ENCODE data around the gene DCLRE1B. TPM values are rescaled to one million over a fixed set of nuclear protein-coding genes. Genes with fewer than 3 reads are reported as not detected.

DCLRE1B gene
- total RNA-seq (7.0 TPM), polyA plus RNA-seq (1 to 10 TPM; 2.2 to 6.6 (median 4.7) TPM)

DNA sequence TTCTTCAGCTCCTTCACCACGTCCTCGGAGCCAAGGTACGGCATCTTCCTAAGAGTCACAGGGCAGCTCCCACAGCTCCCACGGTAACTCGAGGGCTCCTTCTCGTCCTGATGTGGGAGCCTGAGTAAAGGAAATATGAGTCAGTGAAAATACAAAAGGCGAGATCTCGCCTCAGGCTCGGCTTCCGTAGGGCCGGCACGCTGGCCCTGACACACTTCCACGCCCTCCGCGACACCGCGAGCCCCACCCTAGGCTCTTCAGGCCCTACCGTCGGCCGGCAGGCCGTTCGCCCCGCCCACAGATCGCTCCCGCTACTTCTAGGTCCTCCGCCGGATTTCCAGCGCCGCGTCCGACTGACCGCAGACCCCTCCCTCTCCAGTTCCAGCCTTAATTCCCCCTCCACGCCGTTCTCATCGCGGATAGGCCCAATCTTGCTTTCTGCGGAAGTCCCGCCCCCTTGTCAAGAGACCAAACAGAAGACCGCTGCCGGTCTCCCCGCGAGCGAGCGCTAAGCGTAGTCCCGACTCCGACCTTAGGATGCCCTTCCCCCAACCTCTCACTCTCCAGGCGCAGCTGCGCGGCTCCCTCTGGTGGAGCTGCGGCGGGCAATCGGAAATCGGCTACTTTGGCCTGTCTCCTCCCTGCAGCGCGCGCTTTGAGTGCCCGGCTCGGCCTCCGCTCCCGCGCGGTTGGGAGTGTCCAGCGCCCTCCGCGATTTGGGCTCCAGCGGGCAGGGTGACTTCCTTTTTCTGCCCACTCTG lies at the start of gene DCLRE1B, which contains the start of gene AP4B1:
TSS of gene DCLRE1B (plus strand) at position 653 of the 761 bp plus-strand sequence. CDS start 261 bp downstream, outside the sequence.
TSS of gene AP4B1 (minus strand) at position 126 of the 761 bp plus-strand sequence. CDS start at position 44, 82 bp downstream.
- Mint-ChIP-seq H3K4me3 (peak within 1 kb of the TSS; percentile 94 to 100 (median 98)), H3K36me3 (peaks cover 40% of the 10 kb centered on the region), H3K9me3 (no peaks in the 10 kb centered on the region), H3K4me1 (peaks cover 12 to 74% (median 49%) of the 10 kb centered on the region in 4 donors), H3K27me3 (no peaks in the 10 kb centered on the region), H3K27ac (peak within 1 kb of the TSS; percentile 99 to 100 (median 100))
- peak; percentile 97 to 100 (median 97) for DNase-seq
- Histone ChIP-seq H3K4me3 (ENCODE audit: low read depth, low read length) (peak within 1 kb of the TSS; percentile 97), H3K27me3 (ENCODE audit: control insufficient read depth, insufficient read depth, low read length) (no peaks in the 10 kb centered on the region), H3K36me3 (ENCODE audit: control insufficient read depth, insufficient read depth, low read length) (peaks cover 32% of the 10 kb centered on the region), H3K9me3 (ENCODE audit: control insufficient read depth in 2 of 2, low read length in 2 of 2) (no peaks in the 10 kb centered on the region), H3K4me1 (ENCODE audit: control insufficient read depth, insufficient read depth, low read length, poor library complexity, severe bottlenecking) (peaks cover 36% of the 10 kb centered on the region), H3K27ac (ENCODE audit: insufficient read depth, low read length, poor library complexity, severe bottlenecking) (peak within 1 kb of the TSS; percentile 97)
- peak; percentile 93 to 95 for ATAC-seq (ENCODE audit: low read depth in 2 of 2)

DNA sequence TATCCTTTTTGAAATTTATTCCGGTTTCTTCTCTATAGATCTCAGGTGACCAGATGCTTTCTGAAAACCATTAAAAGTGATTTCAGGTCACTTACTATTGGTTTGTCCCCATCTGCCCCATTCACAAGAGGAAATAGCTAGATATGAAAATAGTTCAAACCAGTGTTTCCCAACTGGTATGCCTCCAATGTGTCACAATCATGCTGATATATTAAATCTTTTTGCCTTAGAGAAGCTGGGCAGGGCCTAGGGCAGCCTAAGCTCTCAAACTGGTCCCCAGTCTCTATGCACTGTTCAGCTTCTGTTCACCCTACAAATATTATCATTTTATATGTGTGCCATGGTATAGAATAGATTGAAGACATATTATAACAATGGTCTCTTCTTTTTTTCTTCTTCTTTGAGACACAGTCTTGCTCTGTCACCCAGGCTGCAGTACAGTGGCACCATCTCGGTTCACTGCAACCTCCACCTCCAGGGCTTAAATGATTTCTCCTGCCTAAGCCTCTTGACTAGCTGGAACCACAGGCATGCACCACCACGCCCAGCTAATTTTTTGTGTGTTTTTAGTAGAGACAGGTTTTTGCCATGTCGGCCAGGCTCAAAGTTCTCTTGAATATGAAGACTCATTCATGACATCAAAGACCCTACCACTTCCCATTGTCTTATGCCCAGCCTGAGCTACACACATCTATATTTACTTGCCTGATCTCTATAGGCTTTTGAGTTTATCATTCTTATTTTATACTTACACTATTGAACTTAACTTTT lies 49.3 kb upstream of the DCLRE1B start:
- peaks cover 53% of the 10 kb centered on the region for H3K36me3 ChIP-seq (ENCODE audit: control insufficient read depth, insufficient read depth, low read length)
- H3K27me3 ChIP-seq (ENCODE audit: control insufficient read depth, insufficient read depth, low read length), result no peaks in the 10 kb centered on the region
- H3K27ac ChIP-seq (ENCODE audit: insufficient read depth, low read length, poor library complexity, severe bottlenecking), result no peak overlapping the region
- ATAC-seq (ENCODE audit: low read depth in 2 of 2) (no peak), DNase-seq (no peak)
- no peaks in the 10 kb centered on the region for H3K9me3 ChIP-seq (ENCODE audit: control insufficient read depth in 2 of 2, low read length in 2 of 2)
- Mint-ChIP-seq H3K4me1 (peaks cover 20 to 30% (median 25%) of the 10 kb centered on the region in 4 donors), H3K4me3 (no peak overlapping the region), H3K27me3 (no peaks in the 10 kb centered on the region), H3K9me3 (no peaks in the 10 kb centered on the region), H3K27ac (peak overlapping the region in 1 of 3 donors; percentile 59), H3K36me3 (peaks cover 35% of the 10 kb centered on the region)
- H3K4me3 ChIP-seq (ENCODE audit: low read depth, low read length), result no peak overlapping the region
- H3K4me1 ChIP-seq (ENCODE audit: control insufficient read depth, insufficient read depth, low read length, poor library complexity, severe bottlenecking), result peaks cover 17% of the 10 kb centered on the region

DNA sequence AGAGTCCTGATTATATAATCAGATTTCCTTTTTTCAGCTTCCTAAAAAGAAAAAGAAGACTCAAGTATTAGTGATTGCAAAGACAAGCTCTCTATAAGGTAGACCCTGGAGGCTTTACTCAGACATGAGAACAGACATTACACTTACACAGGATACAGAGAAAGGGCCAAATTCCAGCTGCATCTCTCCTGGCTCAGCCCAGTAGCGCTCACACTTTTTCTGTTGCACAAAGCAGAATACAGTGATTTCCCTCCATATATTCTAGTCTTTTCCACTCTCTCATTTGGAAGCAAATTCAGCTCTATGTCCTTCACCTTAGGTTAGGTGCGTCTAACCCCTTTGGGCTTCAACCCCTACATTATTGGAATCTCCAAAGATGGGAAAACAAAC lies 48.7 kb upstream of the DCLRE1B start:
- H3K9me3 ChIP-seq (ENCODE audit: control insufficient read depth in 2 of 2, low read length in 2 of 2), result no peaks in the 10 kb centered on the region
- Mint-ChIP-seq H3K4me3 (no peak overlapping the region), H3K27ac (no peak overlapping the region), H3K27me3 (no peaks in the 10 kb centered on the region), H3K36me3 (peaks cover 32% of the 10 kb centered on the region), H3K9me3 (no peaks in the 10 kb centered on the region), H3K4me1 (peaks cover 21 to 31% (median 28%) of the 10 kb centered on the region in 4 donors)
- H3K4me3 ChIP-seq (ENCODE audit: low read depth, low read length), result no peak overlapping the region
- H3K27ac ChIP-seq (ENCODE audit: insufficient read depth, low read length, poor library complexity, severe bottlenecking), result no peak overlapping the region
- no peaks in the 10 kb centered on the region for H3K27me3 ChIP-seq (ENCODE audit: control insufficient read depth, insufficient read depth, low read length)
- H3K4me1 ChIP-seq (ENCODE audit: control insufficient read depth, insufficient read depth, low read length, poor library complexity, severe bottlenecking), result peaks cover 21% of the 10 kb centered on the region
- H3K36me3 ChIP-seq (ENCODE audit: control insufficient read depth, insufficient read depth, low read length), result peaks cover 52% of the 10 kb centered on the region
- ATAC-seq (ENCODE audit: low read depth in 2 of 2) (no peak), DNase-seq (no peak)

- H3K9me3 ChIP-seq (ENCODE audit: control insufficient read depth in 2 of 2, low read length in 2 of 2), result no peaks in the 10 kb centered on the region
- Mint-ChIP-seq H3K4me3 (no peak overlapping the region), H3K36me3 (peaks cover 41% of the 10 kb centered on the region), H3K4me1 (peaks cover 30 to 33% (median 32%) of the 10 kb centered on the region in 4 donors), H3K9me3 (no peaks in the 10 kb centered on the region), H3K27ac (peak overlapping the region in 1 of 3 donors; percentile 23), H3K27me3 (no peaks in the 10 kb centered on the region)
- H3K27me3 ChIP-seq (ENCODE audit: control insufficient read depth, insufficient read depth, low read length), result no peaks in the 10 kb centered on the region
- ATAC-seq (ENCODE audit: low read depth in 2 of 2) (no peak), DNase-seq (no peak)
- no peak overlapping the region for H3K4me3 ChIP-seq (ENCODE audit: low read depth, low read length)
- H3K4me1 ChIP-seq (ENCODE audit: control insufficient read depth, insufficient read depth, low read length, poor library complexity, severe bottlenecking), result peaks cover 21% of the 10 kb centered on the region
- peak overlapping the region; percentile 21 for H3K27ac ChIP-seq (ENCODE audit: insufficient read depth, low read length, poor library complexity, severe bottlenecking)
- H3K36me3 ChIP-seq (ENCODE audit: control insufficient read depth, insufficient read depth, low read length), result peaks cover 46% of the 10 kb centered on the region
These were observed 47.4 kb upstream of the DCLRE1B start for GRCh38 chr1:113857776-113858175.

DNA sequence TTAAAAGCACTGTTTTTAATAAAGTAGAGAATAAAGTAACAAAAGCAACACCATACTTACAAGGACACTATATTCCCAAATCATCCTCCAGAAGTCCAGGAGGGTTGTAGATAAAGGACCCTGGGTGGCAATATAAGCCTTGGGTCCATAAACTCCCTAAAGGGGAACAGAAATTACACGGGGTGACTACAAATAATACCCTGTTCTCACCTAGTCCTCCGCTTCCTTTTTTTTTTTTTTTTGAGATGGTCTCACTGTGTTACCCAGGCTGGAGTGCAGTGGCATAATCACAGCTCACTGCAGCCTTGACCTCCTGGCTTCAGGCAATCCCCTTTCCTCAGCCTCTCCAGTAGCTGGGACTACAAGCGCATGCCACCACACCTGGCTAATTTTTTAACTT lies 46.7 kb upstream of the DCLRE1B start:
- no peak for DNase-seq
- Histone ChIP-seq H3K27ac (ENCODE audit: insufficient read depth, low read length, poor library complexity, severe bottlenecking) (no peak overlapping the region), H3K4me3 (ENCODE audit: low read depth, low read length) (no peak overlapping the region), H3K27me3 (ENCODE audit: control insufficient read depth, insufficient read depth, low read length) (no peaks in the 10 kb centered on the region), H3K9me3 (ENCODE audit: control insufficient read depth in 2 of 2, low read length in 2 of 2) (no peaks in the 10 kb centered on the region), H3K4me1 (ENCODE audit: control insufficient read depth, insufficient read depth, low read length, poor library complexity, severe bottlenecking) (peaks cover 21% of the 10 kb centered on the region), H3K36me3 (ENCODE audit: control insufficient read depth, insufficient read depth, low read length) (peaks cover 49% of the 10 kb centered on the region)
- peaks cover 45% of the 10 kb centered on the region for H3K36me3 Mint-ChIP-seq
- peak overlapping the region in 2 of 3 donors; percentile 50 to 79 for H3K27ac Mint-ChIP-seq
- H3K9me3 Mint-ChIP-seq, result no peaks in the 10 kb centered on the region
- ATAC-seq (ENCODE audit: low read depth in 2 of 2), result no peak
- H3K4me3 Mint-ChIP-seq, result no peak overlapping the region
- no peaks in the 10 kb centered on the region for H3K27me3 Mint-ChIP-seq
- peaks cover 35 to 38% (median 36%) of the 10 kb centered on the region in 4 donors for H3K4me1 Mint-ChIP-seq

- no peak for ATAC-seq (ENCODE audit: low read depth in 2 of 2)
- peaks cover 23% of the 10 kb centered on the region for H3K4me1 ChIP-seq (ENCODE audit: control insufficient read depth, insufficient read depth, low read length, poor library complexity, severe bottlenecking)
These were observed 46.1 kb upstream of the DCLRE1B start for GRCh38 chr1:113858982-113859381.

DNA sequence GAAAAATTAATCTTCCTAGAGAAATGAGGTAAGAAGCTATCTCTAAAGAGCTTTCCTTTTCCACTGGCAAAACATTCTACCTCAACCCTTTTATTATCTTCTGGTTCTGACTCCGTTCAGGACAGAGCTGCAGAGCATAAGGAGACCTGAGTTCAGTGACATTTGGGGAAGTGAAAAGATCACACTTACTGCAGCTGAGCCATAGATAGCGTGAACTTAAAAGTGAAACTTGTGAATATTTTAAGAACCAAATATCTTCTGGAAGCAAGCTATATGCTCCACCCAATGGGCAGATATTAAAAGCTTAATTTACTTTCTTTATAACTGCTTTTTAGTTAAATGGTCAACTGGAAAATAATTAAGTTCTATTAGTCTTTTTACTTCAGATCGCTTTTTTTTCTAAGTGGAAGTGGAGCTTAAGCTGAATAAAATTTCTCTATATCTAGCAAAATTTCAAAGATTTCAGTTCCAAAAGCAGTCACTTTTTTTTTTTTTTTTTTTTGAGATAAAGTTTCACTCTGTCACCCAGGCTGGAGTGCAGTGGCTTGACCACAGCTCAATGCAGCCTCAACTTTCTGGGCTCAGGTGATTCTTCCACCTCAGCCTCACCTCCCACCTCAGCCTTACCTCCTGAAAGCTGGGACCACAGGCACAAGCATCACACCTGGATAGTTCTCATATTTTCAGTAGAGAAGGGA lies 45.5 kb upstream of the DCLRE1B start:
- H3K4me3 ChIP-seq (ENCODE audit: low read depth, low read length), result peak overlapping the region; percentile 0
- DNase-seq, result peak in 1 of 3 donors; percentile 38
- H3K27ac ChIP-seq (ENCODE audit: insufficient read depth, low read length, poor library complexity, severe bottlenecking), result peak overlapping the region; percentile 49
- peak overlapping the region; percentile 50 to 93 (median 90) for H3K27ac Mint-ChIP-seq
- no peaks in the 10 kb centered on the region for H3K27me3 Mint-ChIP-seq
- peaks cover 46% of the 10 kb centered on the region for H3K36me3 ChIP-seq (ENCODE audit: control insufficient read depth, insufficient read depth, low read length)
- H3K4me1 Mint-ChIP-seq, result peaks cover 32 to 48% (median 41%) of the 10 kb centered on the region in 4 donors
- no peaks in the 10 kb centered on the region for H3K9me3 Mint-ChIP-seq
- no peaks in the 10 kb centered on the region for H3K9me3 ChIP-seq (ENCODE audit: control insufficient read depth in 2 of 2, low read length in 2 of 2)
- no peaks in the 10 kb centered on the region for H3K27me3 ChIP-seq (ENCODE audit: control insufficient read depth, insufficient read depth, low read length)
- ATAC-seq (ENCODE audit: low read depth in 2 of 2), result peak; percentile 34 to 44
- peaks cover 26% of the 10 kb centered on the region for H3K4me1 ChIP-seq (ENCODE audit: control insufficient read depth, insufficient read depth, low read length, poor library complexity, severe bottlenecking)
- H3K36me3 Mint-ChIP-seq, result peaks cover 39% of the 10 kb centered on the region
- H3K4me3 Mint-ChIP-seq, result no peak overlapping the region

More at GRCh38 chr1:113858982-113859381, 46.1 kb upstream of the DCLRE1B start:
- H3K4me3 Mint-ChIP-seq, result no peak overlapping the region
- DNase-seq, result no peak
- H3K27me3 Mint-ChIP-seq, result no peaks in the 10 kb centered on the region
- H3K4me1 Mint-ChIP-seq, result peaks cover 37 to 42% (median 38%) of the 10 kb centered on the region in 4 donors
- no peak overlapping the region for H3K27ac ChIP-seq (ENCODE audit: insufficient read depth, low read length, poor library complexity, severe bottlenecking)
- H3K4me3 ChIP-seq (ENCODE audit: low read depth, low read length), result no peak overlapping the region
- no peaks in the 10 kb centered on the region for H3K9me3 ChIP-seq (ENCODE audit: control insufficient read depth in 2 of 2, low read length in 2 of 2)
- H3K36me3 ChIP-seq (ENCODE audit: control insufficient read depth, insufficient read depth, low read length), result peaks cover 51% of the 10 kb centered on the region
- peak overlapping the region; percentile 17 to 79 (median 50) for H3K27ac Mint-ChIP-seq
- H3K9me3 Mint-ChIP-seq, result no peaks in the 10 kb centered on the region
- H3K27me3 ChIP-seq (ENCODE audit: control insufficient read depth, insufficient read depth, low read length), result no peaks in the 10 kb centered on the region
- H3K36me3 Mint-ChIP-seq, result peaks cover 45% of the 10 kb centered on the region
